ENCODE measurements around the gene OR10A4.

GRCh38 chr11:6845383-6845782 is 31.0 kb upstream of the OR10A4 start, which contains the start of gene OR10A5:
- no peak for TF ChIP-seq CTCF (IDR thresholded peaks at IDR 0.05)
- no peak for TF ChIP-seq POLR2A (IDR thresholded peaks at IDR 0.05)

All from uterus (tissue), 2 donors.